ENCODE data around the gene SIGLEC8. TPM values are rescaled to one million over a fixed set of nuclear protein-coding genes. Genes with fewer than 3 reads are reported as not detected.
A peak's percentile ranks its signal among the peaks of the same experiment; 100 is the strongest.

Gene SIGLEC8
- total and polyA plus RNA-seq, 9 of the 15 experiments (the other 6 are each of a cell fraction or from before 2014, with no cell fraction given): 0.04 to 0.65 (median 0.39) TPM

DNA sequence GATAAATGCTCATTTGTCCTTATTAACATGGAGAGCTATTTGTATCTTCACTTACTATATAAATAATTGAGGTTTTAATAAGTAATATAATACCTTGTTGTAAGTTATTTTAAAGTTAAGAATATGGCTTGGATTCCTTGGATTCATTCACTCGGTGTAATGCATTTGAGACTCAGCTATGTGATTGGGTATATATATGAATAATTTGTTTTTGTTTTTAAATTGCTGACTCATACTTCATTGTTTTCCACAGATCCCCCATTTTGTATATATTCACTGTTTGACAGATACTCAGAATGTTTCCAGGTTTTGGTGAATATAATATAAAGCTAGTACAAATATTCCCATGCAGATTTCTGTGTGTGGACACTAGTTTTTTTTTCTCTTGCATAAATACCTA is 13.3 kb upstream of the SIGLEC8 start (continued):
- TF ChIP-seq CHCHD3 (CRISPR knock-in tag; IDR thresholded peaks at IDR 0.05) (no peak), RAD51 (IDR thresholded peaks at IDR 0.05; ENCODE audit: borderline replicate concordance, low read depth) (no peak), BACH1 (tag; IDR thresholded peaks at IDR 0.05) (peak; percentile 46; the same call in 1 of the 2 replicates), ZNF316 (IDR thresholded peaks at IDR 0.05) (peak; percentile 98), SOX6 (IDR thresholded peaks at IDR 0.05) (0 out of 2 replicates have a peak, but pooled peaks have one; percentile 16), SAFB2 (IDR thresholded peaks at IDR 0.05; ENCODE audit: borderline replicate concordance, low read depth, low read length, severe bottlenecking) (no peak), MAFK (IDR thresholded peaks at IDR 0.05; ENCODE audit: low read length) (peak; percentile 83), ZNF639 (CRISPR knock-in tag; conservative IDR thresholded peaks at IDR 0.05 in 1 of 2, IDR thresholded peaks at IDR 0.05 in 1 of 2) (peak in 1 of 2 experiments; percentile 36; a peak in 1 of 4 replicates), ZSCAN29 (IDR thresholded peaks at IDR 0.05) (no peak), NFE2L1 (tag; IDR thresholded peaks at IDR 0.05; ENCODE audit: borderline replicate concordance, low read depth) (peak; percentile 87), C11orf30 (IDR thresholded peaks at IDR 0.05; ENCODE audit: low read depth) (peak; percentile 92), SRF (CRISPR knock-in tag; IDR thresholded peaks at IDR 0.05) (no peak)

Measured in K562 (cell line).